HUES48 (cell line): ENCODE data around the gene OR3A2.
"Not testable (repeated sequence)": the region's sequence is repeated elsewhere in the genome, so short reads cannot be mapped to it uniquely, and the experiment has no call there.

ENCODE experiments used
- H3K27ac ChIP-seq: one replicate; pipeline ENCODE4 v1.7.0; 2013; ENCODE audit warnings: low read depth, low read length, inconsistent platforms
- H3K27me3 ChIP-seq: 2 replicates; pipeline ENCODE4 v1.6.1; 2013; ENCODE audit warnings: mild to moderate bottlenecking, low read length; ENCODE audit not compliant: control insufficient read depth, insufficient read depth
- H3K36me3 ChIP-seq: 2 replicates; pipeline ENCODE4 v1.6.1; 2013; ENCODE audit warnings: low read length; ENCODE audit not compliant: control insufficient read depth, insufficient read depth
- H3K4me1 ChIP-seq: 2 replicates; pipeline ENCODE4 v1.6.1; 2013; ENCODE audit warnings: mild to moderate bottlenecking, low read length; ENCODE audit not compliant: control insufficient read depth, insufficient read depth
- H3K4me3 ChIP-seq: 2 replicates; pipeline ENCODE4 v1.5.1; 2013; ENCODE audit warnings: mild to moderate bottlenecking, low read depth, low read length
- H3K9ac ChIP-seq: 2 replicates; pipeline ENCODE4 v1.6.1; 2013; ENCODE audit warnings: mild to moderate bottlenecking, low read depth, low read length, moderate library complexity
- H3K9me3 ChIP-seq: 2 replicates; pipeline ENCODE4 v1.6.1; 2013; ENCODE audit warnings: low read length; ENCODE audit not compliant: control insufficient read depth, insufficient read depth

The OR3A2 gene

GRCh38 chr17:3293548-3293947 is 92.6 kb downstream of the OR3A2 start:
- not testable (repeated sequence) for H3K36me3 ChIP-seq, H3K4me3 ChIP-seq, H3K27me3 ChIP-seq, H3K9ac ChIP-seq, H3K4me1 ChIP-seq, H3K27ac ChIP-seq
- peaks cover 77% of the 10 kb centered on the region for H3K9me3 ChIP-seq

GRCh38 chr17:3282901-3283300 is 103.2 kb downstream of the OR3A2 start:
- Histone ChIP-seq H3K27ac (no peak overlapping the region), H3K27me3 (no peaks in the 10 kb centered on the region), H3K4me1 (no peaks in the 10 kb centered on the region), H3K9ac (no peak overlapping the region), H3K9me3 (peaks cover 38% of the 10 kb centered on the region; the same call in 1 of the 2 replicates), H3K36me3 (no peaks in the 10 kb centered on the region), H3K4me3 (no peak overlapping the region)

- H3K4me1 ChIP-seq, result no peaks in the 10 kb centered on the region
- H3K9ac ChIP-seq, result no peak overlapping the region
- H3K9me3 ChIP-seq, result peaks cover 52% of the 10 kb centered on the region
- no peak overlapping the region for H3K27ac ChIP-seq
- H3K4me3 ChIP-seq, result no peak overlapping the region
- no peaks in the 10 kb centered on the region for H3K36me3 ChIP-seq
- no peaks in the 10 kb centered on the region for H3K27me3 ChIP-seq
These were observed 110.0 kb downstream of the OR3A2 start for GRCh38 chr17:3276126-3276525.

GRCh38 chr17:3271072-3271848 is 114.8 kb downstream of the OR3A2 start:
- Histone ChIP-seq H3K9ac (no peak overlapping the region), H3K27me3 (no peaks in the 10 kb centered on the region), H3K9me3 (peaks cover 60% of the 10 kb centered on the region)

GRCh38 chr17:3260600-3260999 is 125.5 kb downstream of the OR3A2 start:
- H3K36me3 ChIP-seq, result no peaks in the 10 kb centered on the region
- no peaks in the 10 kb centered on the region for H3K27me3 ChIP-seq

More at GRCh38 chr17:3271072-3271848, 114.8 kb downstream of the OR3A2 start:
- H3K27ac ChIP-seq, result no peak overlapping the region
- no peaks in the 10 kb centered on the region for H3K36me3 ChIP-seq
- H3K4me3 ChIP-seq, result no peak overlapping the region
- no peaks in the 10 kb centered on the region for H3K4me1 ChIP-seq

GRCh38 chr17:3260163-3260562 is 125.9 kb downstream of the OR3A2 start:
- no peaks in the 10 kb centered on the region for H3K4me1 ChIP-seq
- H3K27ac ChIP-seq, result no peak overlapping the region
- H3K4me3 ChIP-seq, result no peak overlapping the region
- H3K27me3 ChIP-seq, result no peaks in the 10 kb centered on the region
- H3K36me3 ChIP-seq, result no peaks in the 10 kb centered on the region
- H3K9me3 ChIP-seq, result peaks cover 66% of the 10 kb centered on the region
- H3K9ac ChIP-seq, result no peak overlapping the region

More at GRCh38 chr17:3260600-3260999, 125.5 kb downstream of the OR3A2 start:
- no peak overlapping the region for H3K9ac ChIP-seq
- H3K27ac ChIP-seq, result no peak overlapping the region
- peaks cover 66% of the 10 kb centered on the region for H3K9me3 ChIP-seq
- H3K4me3 ChIP-seq, result no peak overlapping the region
- no peaks in the 10 kb centered on the region for H3K4me1 ChIP-seq

- Histone ChIP-seq H3K36me3 (no peaks in the 10 kb centered on the region), H3K4me3 (no peak overlapping the region), H3K4me1 (no peaks in the 10 kb centered on the region)
These were observed 129.5 kb downstream of the OR3A2 start for GRCh38 chr17:3256575-3256974.

GRCh38 chr17:3249013-3249412 is 137.1 kb downstream of the OR3A2 start:
- not testable (repeated sequence) for H3K9ac ChIP-seq, H3K9me3 ChIP-seq, H3K27ac ChIP-seq, H3K4me1 ChIP-seq, H3K36me3 ChIP-seq, H3K4me3 ChIP-seq, H3K27me3 ChIP-seq

More at GRCh38 chr17:3256575-3256974, 129.5 kb downstream of the OR3A2 start:
- no peak overlapping the region for H3K9ac ChIP-seq
- no peak overlapping the region for H3K27ac ChIP-seq
- H3K27me3 ChIP-seq, result no peaks in the 10 kb centered on the region
- H3K9me3 ChIP-seq, result peaks cover 46% of the 10 kb centered on the region

- not testable (repeated sequence) for H3K36me3 ChIP-seq, H3K9me3 ChIP-seq
These were observed 141.3 kb downstream of the OR3A2 start for GRCh38 chr17:3244841-3245240.

GRCh38 chr17:3241044-3241443 is 145.1 kb downstream of the OR3A2 start:
- H3K27me3 ChIP-seq, H3K27ac ChIP-seq, H3K4me3 ChIP-seq, H3K4me1 ChIP-seq, H3K9ac ChIP-seq, H3K9me3 ChIP-seq, H3K36me3 ChIP-seq: not testable (repeated sequence)

More at GRCh38 chr17:3244841-3245240, 141.3 kb downstream of the OR3A2 start:
- not testable (repeated sequence) for H3K27me3 ChIP-seq, H3K4me3 ChIP-seq, H3K27ac ChIP-seq, H3K4me1 ChIP-seq, H3K9ac ChIP-seq

GRCh38 chr17:3238685-3239084 is 147.4 kb downstream of the OR3A2 start:
- not testable (repeated sequence) for H3K4me3 ChIP-seq, H3K27ac ChIP-seq, H3K9ac ChIP-seq, H3K27me3 ChIP-seq, H3K9me3 ChIP-seq, H3K4me1 ChIP-seq, H3K36me3 ChIP-seq
